A549 (cell line): ENCODE results near the gene ARHGAP28. TPM values are rescaled to one million over a fixed set of nuclear protein-coding genes. Genes with fewer than 3 reads are reported as not detected.
"Not testable (repeated sequence)": the region's sequence is repeated elsewhere in the genome, so short reads cannot be mapped to it uniquely, and the experiment has no call there.

Experiments
- ATAC-seq, 2 experiments: fragments of 200-7000 bp in 1 of 2; fragments of >200 bp in 1 of 2; cut with Nextera tagmentation in 1 of 2; cut with Tn5 transposase in 1 of 2; 3 replicates each; pipeline versions ENCODE4 v1.8.0 to v1.9.1; 2018 to 2020; ENCODE audit warnings: mild to moderate bottlenecking in 1 of 2, moderate library complexity in 1 of 2
- CTCF ChIA-PET: fragments of 300-600 bp; sonication (Branson Sonifier 250); formaldehyde crosslinking; extraction: SDS; loops from one replicate; lab custom pipeline; 2021; ENCODE audit warnings: antibody characterized with exemption, inconsistent platforms; lab: Yijun Ruan, JAX
- POLR2A ChIA-PET: fragments of 350-600 bp; formaldehyde crosslinking; extraction: SDS; loops from one replicate; lab custom pipeline; 2021; ENCODE audit warnings: antibody characterized with exemption, inconsistent platforms; lab: Yijun Ruan, JAX
- DNase-seq, 2 experiments: peaks; one replicate each; pipeline versions ENCODE4 v3.0.0 to v3.0.0-alpha.2; 2011 to 2016; ENCODE audit warnings: low read depth in 1 of 2, low spot score in 1 of 2
- FAIRE-seq: peaks from 2 replicates; lab custom pipeline; 2011; peaks lifted over from hg19 to GRCh38; lab: Jason Lieb, UNC
- H3K27ac ChIP-seq, 2 experiments: fragments of >200 bp; sonication (Bioruptor Twin); formaldehyde crosslinking; 3 replicates each; pipeline ENCODE4 v1.5.1; 2016 to 2017
- H3K4me1 ChIP-seq: fragments of >200 bp; sonication (Bioruptor Twin); formaldehyde crosslinking; 3 replicates; pipeline ENCODE4 v1.6.1; 2016
- H3K4me2 ChIP-seq: fragments of >200 bp; sonication (Bioruptor Twin); formaldehyde crosslinking; 3 replicates; pipeline ENCODE4 v1.6.1; 2016
- H3K4me3 ChIP-seq: fragments of >200 bp; sonication (Bioruptor Twin); formaldehyde crosslinking; 3 replicates; pipeline ENCODE4 v1.5.1; 2016
- H3K9me3 ChIP-seq: fragments of >200 bp; sonication (Bioruptor Twin); formaldehyde crosslinking; 3 replicates; pipeline ENCODE4 v1.6.1; 2016
- BHLHE40 ChIP-seq: IDR thresholded peaks from 2 replicates; pipeline ENCODE4 v1.6.1; 2012; ENCODE audit warnings: low read depth, low read length, inconsistent platforms
- CBX2 ChIP-seq: fragments of 200-600 bp; sonication (generic); IDR thresholded peaks from 2 replicates; pipeline ENCODE4 v1.6.1; 2016; ENCODE audit warnings: low read depth, mild to moderate bottlenecking, borderline replicate concordance
- EHMT2 ChIP-seq: fragments of 200-600 bp; sonication (generic); IDR thresholded peaks from 2 replicates; pipeline ENCODE4 v1.6.1; 2016; ENCODE audit warnings: antibody characterized with exemption, low read depth, mild to moderate bottlenecking, moderate library complexity
- ESRRA ChIP-seq: fragments of 150-350 bp; IDR thresholded peaks from 2 replicates; pipeline ENCODE4 v1.6.1; 2014; ENCODE audit warnings: mild to moderate bottlenecking, low read length, borderline replicate concordance
- FOSB ChIP-seq: fragments of 250-450 bp; sonication (Bioruptor Pico); IDR thresholded peaks from 2 replicates; pipeline ENCODE4 v1.5.0; 2020; ENCODE audit warnings: mild to moderate bottlenecking, moderate library complexity
- FOXS1 ChIP-seq: fragments of 250-450 bp; sonication (Bioruptor Pico); IDR thresholded peaks from 2 replicates; pipeline ENCODE4 v1.5.0; 2020; ENCODE audit warnings: mild to moderate bottlenecking, moderate library complexity
- GATA3 ChIP-seq: IDR thresholded peaks from 2 replicates; pipeline ENCODE4 v1.6.1; 2012; ENCODE audit warnings: borderline replicate concordance
- HDAC2 ChIP-seq: fragments of 200-600 bp; sonication (generic); IDR thresholded peaks from 2 replicates; pipeline ENCODE4 v1.6.1; 2016
- HOXB13 ChIP-seq: fragments of 250-450 bp; sonication (Bioruptor Pico); IDR thresholded peaks from 2 replicates; pipeline ENCODE4 v1.5.0; 2020; ENCODE audit warnings: low read depth, mild to moderate bottlenecking, moderate library complexity
- MAZ ChIP-seq: fragments of 150-350 bp; IDR thresholded peaks from 2 replicates; pipeline ENCODE4 v1.6.1; 2014; ENCODE audit warnings: antibody characterized with exemption, low read depth, low read length, borderline replicate concordance
- MYC ChIP-seq: IDR thresholded peaks from 2 replicates; pipeline ENCODE4 v1.6.1; 2012; ENCODE audit warnings: mild to moderate bottlenecking, inconsistent platforms, low read length, improper control_type of control experiment, borderline replicate concordance
- NFE2L2 ChIP-seq: fragments of 150-350 bp; conservative IDR thresholded peaks from 2 replicates; pipeline ENCODE4 v1.6.1; 2014; ENCODE audit warnings: low read length
- NR3C1 ChIP-seq: fragments of >200 bp; sonication (Bioruptor Twin); formaldehyde crosslinking; IDR thresholded peaks from 3 replicates; pipeline ENCODE4 v1.6.1; 2017
- POLR2AphosphoS2 ChIP-seq: conservative IDR thresholded peaks from 2 replicates; pipeline ENCODE4 v1.6.1; 2012; ENCODE audit warnings: low read length, improper control_type of control experiment, inconsistent platforms
- RCOR1 ChIP-seq: fragments of 150-350 bp; IDR thresholded peaks from 2 replicates; pipeline ENCODE4 v1.6.1; 2014; ENCODE audit warnings: antibody characterized with exemption, low read length, low read depth
- TP53 ChIP-seq: fragments of 250-450 bp; sonication (Bioruptor Pico); IDR thresholded peaks from 2 replicates; pipeline ENCODE4 v1.5.0; 2021; ENCODE audit warnings: mild to moderate bottlenecking, moderate library complexity
- ZC3H11A ChIP-seq: fragments of 450-650 bp; IDR thresholded peaks from 2 replicates; pipeline ENCODE4 v1.6.1; 2014; ENCODE audit warnings: antibody characterized with exemption, mild to moderate bottlenecking
- ZSCAN20 ChIP-seq: fragments of 250-450 bp; sonication (Bioruptor Pico); IDR thresholded peaks from 2 replicates; pipeline ENCODE4 v1.8.0; 2022; ENCODE audit warnings: mild to moderate bottlenecking, moderate library complexity
- WGBS: methylation state at CpG from one replicate; pipeline ENCODE4 v1.1.6; 2017; ENCODE audit errors: missing lambda C conversion rate; 5-methylcytosine and 5-hydroxymethylcytosine counted together
- polyA plus RNA-seq, 4 experiments: library from polyadenylated mRNA; depleted of rRNA in 3 of 4; stranded (reverse); fragments of >200 nt; fragmentation: RNase III in 1 of 4; extraction: RNeasy Plus Mini Kit Qiagen cat#74134 plus additional on column Dnase treatment in 1 of 4; gene quantifications; 2 replicates in 3 of 4; 3 replicates in 1 of 4; pipeline ENCODE4 v1.2.3, GENCODE V29; 2011 to 2017
- TF ChIP-seq, protein P1 (sequence below): fragments of 250-450 bp; sonication (Bioruptor Pico); IDR thresholded peaks from 2 replicates; pipeline ENCODE4 v1.5.0; 2020; ENCODE audit warnings: low read depth, mild to moderate bottlenecking, moderate library complexity
- TF ChIP-seq, protein P2 (sequence below): fragments of 250-450 bp; sonication (Bioruptor Pico); IDR thresholded peaks from 2 replicates; pipeline ENCODE4 v1.5.0; 2021; ENCODE audit warnings: mild to moderate bottlenecking, moderate library complexity, borderline replicate concordance
- TF ChIP-seq, protein P3 (sequence below): fragments of >200 bp; sonication (Bioruptor Twin); formaldehyde crosslinking; IDR thresholded peaks from 3 replicates; pipeline ENCODE4 v1.6.1; 2016
- TF ChIP-seq, protein P4 (sequence below): fragments of 200-600 bp; sonication (generic); IDR thresholded peaks from 2 replicates; pipeline ENCODE4 v1.6.1; 2016; ENCODE audit warnings: antibody characterized with exemption, mild to moderate bottlenecking, moderate library complexity
- TF ChIP-seq, protein P5 (sequence below): fragments of >200 bp; sonication (Bioruptor Twin); formaldehyde crosslinking; IDR thresholded peaks from 3 replicates; pipeline ENCODE4 v1.5.1; 2016

Gene ARHGAP28
- polyA plus RNA-seq, 2 of the 4 experiments (the other 2 are of a cell fraction) = 0.13 to 0.17 TPM

DNA sequence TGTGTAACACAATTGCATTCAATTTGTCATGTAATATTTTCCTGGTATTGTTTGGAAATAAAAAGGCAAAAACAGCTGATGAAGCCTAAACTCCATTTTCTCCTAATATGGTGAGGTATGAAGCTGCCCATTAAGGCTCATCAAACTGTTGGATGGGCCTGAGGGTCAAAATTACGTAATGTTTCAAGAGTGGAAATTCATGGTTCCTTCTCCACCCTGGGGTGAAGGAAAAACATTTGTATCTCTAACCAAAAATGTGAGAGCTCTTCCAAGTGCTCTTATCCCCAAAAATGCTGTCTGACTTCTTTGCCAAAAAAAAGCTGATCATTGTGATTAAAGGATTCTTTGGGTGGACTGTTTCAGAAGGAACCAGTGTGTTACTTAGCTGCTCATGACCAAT, 91.8 kb downstream of the ARHGAP28 start:
- Histone ChIP-seq H3K27ac (no peak overlapping the region), H3K4me3 (no peak overlapping the region), H3K4me2 (no peak overlapping the region), H3K9me3 (no peaks in the 10 kb centered on the region), H3K4me1 (no peaks in the 10 kb centered on the region)
- POLR2A ChIA-PET = no interaction called here
- WGBS = 0% methylated on average over 1 of the region's 1 CpG
- DNase-seq (no peak), ATAC-seq (no peak), FAIRE-seq (no peak)
- CTCF ChIA-PET = no interaction called here
- TF ChIP-seq EHMT2 (no peak), FOSB (CRISPR knock-in tag) (no peak), CBX2 (no peak), POLR2AphosphoS2 (no peak), HOXB13 (CRISPR knock-in tag) (no peak), MAZ (no peak), ESRRA (no peak), MYC (no peak), RCOR1 (no peak), NFE2L2 (no peak), HDAC2 (no peak), NR3C1 (no peak), FOXS1 (CRISPR knock-in tag) (no peak)
- TF ChIP-seq, protein P1, sequence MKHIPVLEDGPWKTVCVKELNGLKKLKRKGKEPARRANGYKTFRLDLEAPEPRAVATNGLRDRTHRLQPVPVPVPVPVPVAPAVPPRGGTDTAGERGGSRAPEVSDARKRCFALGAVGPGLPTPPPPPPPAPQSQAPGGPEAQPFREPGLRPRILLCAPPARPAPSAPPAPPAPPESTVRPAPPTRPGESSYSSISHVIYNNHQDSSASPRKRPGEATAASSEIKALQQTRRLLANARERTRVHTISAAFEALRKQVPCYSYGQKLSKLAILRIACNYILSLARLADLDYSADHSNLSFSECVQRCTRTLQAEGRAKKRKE (CRISPR knock-in tag) = no peak
- TF ChIP-seq, protein P2, sequence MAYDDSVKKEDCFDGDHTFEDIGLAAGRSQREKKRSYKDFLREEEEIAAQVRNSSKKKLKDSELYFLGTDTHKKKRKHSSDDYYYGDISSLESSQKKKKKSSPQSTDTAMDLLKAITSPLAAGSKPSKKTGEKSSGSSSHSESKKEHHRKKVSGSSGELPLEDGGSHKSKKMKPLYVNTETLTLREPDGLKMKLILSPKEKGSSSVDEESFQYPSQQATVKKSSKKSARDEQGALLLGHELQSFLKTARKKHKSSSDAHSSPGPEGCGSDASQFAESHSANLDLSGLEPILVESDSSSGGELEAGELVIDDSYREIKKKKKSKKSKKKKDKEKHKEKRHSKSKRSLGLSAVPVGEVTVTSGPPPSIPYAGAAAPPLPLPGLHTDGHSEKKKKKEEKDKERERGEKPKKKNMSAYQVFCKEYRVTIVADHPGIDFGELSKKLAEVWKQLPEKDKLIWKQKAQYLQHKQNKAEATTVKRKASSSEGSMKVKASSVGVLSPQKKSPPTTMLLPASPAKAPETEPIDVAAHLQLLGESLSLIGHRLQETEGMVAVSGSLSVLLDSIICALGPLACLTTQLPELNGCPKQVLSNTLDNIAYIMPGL (CRISPR knock-in tag) = no peak

DNA sequence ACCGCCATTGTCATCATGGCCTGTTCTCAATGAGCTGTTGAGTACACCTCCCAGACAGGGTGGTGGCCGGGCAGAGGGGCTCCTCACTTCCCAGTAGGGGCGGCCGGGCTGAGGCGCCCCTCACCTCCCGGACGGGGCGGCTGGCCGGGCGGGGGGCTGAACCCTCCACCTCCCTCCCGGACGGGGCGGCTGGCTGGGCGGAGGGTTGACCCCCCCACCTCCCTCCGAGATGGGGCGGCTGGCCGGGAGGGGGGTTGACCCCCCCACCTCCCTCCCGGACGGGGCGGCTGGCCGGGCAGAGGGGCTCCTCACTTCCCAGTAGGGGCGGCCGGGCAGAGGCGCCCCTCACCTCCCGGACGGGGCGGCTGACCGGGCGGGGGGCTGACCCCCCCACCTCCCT, 97.6 kb downstream of the ARHGAP28 start:
- FAIRE-seq, DNase-seq, H3K27ac ChIP-seq, H3K9me3 ChIP-seq, H3K4me2 ChIP-seq, H3K4me1 ChIP-seq, POLR2A ChIA-PET, H3K4me3 ChIP-seq, ATAC-seq, CTCF ChIA-PET: not testable (repeated sequence)
- WGBS = 25% methylated on average over 1 of the region's 29 CpGs

DNA sequence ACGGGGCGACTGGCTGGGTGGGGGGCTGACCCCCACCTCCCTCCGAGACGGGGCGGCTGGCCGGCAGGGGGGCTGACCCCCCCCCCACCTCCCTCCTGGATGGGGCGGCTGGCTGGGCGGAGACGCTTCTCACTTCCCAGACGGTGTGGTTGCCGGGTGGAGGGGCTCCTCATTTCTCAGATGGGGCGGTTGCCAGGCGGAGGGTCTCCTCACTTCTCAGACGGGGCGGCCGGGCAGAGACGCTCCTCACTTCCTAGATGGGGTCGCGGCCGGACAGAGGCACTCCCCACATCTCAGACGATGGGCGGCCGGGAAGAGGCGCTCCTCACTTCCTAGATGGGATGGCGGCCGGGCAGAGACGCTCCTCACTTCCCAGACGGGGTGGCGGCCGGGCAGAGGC, 98.0 kb downstream of the ARHGAP28 start:
- H3K4me1 ChIP-seq, H3K4me2 ChIP-seq, DNase-seq, CTCF ChIA-PET, H3K27ac ChIP-seq, ATAC-seq, FAIRE-seq, H3K9me3 ChIP-seq, H3K4me3 ChIP-seq, POLR2A ChIA-PET: not testable (repeated sequence)
- 0% methylated on average over 1 of the region's 30 CpGs for WGBS

DNA sequence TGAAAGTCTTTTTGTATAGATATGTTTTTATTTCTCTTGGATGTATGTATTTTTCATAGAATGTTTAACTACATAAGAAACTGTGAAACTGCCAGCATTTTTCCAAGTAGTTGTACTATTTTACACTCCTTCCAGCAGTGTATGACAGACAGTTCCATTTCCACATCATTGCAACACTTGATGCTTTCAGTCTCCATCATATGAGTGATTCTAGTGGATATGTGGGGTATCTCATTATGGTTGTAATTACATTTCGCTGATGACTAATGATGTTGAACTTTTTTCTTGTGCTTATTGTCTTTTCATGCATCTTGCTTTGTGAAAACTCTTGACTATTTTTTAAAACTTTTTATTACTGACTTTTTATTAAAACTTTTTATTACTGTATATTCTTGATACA, 101.4 kb downstream of the ARHGAP28 start:
- ChIA-PET POLR2A (no interaction called here), CTCF (no interaction called here)
- no peaks in the 10 kb centered on the region for H3K4me1 ChIP-seq
- no peak overlapping the region for H3K27ac ChIP-seq
- no peak overlapping the region for H3K4me2 ChIP-seq
- WGBS = 0% methylated on average over 1 of the region's 1 CpG
- H3K9me3 ChIP-seq = no peaks in the 10 kb centered on the region
- H3K4me3 ChIP-seq = no peak overlapping the region
- ATAC-seq (no peak), FAIRE-seq (no peak), DNase-seq (no peak)
- TF ChIP-seq, protein P3, sequence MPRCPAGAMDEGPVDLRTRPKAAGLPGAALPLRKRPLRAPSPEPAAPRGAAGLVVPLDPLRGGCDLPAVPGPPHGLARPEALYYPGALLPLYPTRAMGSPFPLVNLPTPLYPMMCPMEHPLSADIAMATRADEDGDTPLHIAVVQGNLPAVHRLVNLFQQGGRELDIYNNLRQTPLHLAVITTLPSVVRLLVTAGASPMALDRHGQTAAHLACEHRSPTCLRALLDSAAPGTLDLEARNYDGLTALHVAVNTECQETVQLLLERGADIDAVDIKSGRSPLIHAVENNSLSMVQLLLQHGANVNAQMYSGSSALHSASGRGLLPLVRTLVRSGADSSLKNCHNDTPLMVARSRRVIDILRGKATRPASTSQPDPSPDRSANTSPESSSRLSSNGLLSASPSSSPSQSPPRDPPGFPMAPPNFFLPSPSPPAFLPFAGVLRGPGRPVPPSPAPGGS = no peak
- TF ChIP-seq GATA3 = no peak
- TF ChIP-seq, protein P4, sequence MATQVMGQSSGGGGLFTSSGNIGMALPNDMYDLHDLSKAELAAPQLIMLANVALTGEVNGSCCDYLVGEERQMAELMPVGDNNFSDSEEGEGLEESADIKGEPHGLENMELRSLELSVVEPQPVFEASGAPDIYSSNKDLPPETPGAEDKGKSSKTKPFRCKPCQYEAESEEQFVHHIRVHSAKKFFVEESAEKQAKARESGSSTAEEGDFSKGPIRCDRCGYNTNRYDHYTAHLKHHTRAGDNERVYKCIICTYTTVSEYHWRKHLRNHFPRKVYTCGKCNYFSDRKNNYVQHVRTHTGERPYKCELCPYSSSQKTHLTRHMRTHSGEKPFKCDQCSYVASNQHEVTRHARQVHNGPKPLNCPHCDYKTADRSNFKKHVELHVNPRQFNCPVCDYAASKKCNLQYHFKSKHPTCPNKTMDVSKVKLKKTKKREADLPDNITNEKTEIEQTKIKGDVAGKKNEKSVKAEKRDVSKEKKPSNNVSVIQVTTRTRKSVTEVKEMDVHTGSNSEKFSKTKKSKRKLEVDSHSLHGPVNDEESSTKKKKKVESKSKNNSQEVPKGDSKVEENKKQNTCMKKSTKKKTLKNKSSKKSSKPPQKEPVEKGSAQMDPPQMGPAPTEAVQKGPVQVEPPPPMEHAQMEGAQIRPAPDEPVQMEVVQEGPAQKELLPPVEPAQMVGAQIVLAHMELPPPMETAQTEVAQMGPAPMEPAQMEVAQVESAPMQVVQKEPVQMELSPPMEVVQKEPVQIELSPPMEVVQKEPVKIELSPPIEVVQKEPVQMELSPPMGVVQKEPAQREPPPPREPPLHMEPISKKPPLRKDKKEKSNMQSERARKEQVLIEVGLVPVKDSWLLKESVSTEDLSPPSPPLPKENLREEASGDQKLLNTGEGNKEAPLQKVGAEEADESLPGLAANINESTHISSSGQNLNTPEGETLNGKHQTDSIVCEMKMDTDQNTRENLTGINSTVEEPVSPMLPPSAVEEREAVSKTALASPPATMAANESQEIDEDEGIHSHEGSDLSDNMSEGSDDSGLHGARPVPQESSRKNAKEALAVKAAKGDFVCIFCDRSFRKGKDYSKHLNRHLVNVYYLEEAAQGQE = no peak
- TF ChIP-seq ZC3H11A = no peak
- TF ChIP-seq, protein P5, sequence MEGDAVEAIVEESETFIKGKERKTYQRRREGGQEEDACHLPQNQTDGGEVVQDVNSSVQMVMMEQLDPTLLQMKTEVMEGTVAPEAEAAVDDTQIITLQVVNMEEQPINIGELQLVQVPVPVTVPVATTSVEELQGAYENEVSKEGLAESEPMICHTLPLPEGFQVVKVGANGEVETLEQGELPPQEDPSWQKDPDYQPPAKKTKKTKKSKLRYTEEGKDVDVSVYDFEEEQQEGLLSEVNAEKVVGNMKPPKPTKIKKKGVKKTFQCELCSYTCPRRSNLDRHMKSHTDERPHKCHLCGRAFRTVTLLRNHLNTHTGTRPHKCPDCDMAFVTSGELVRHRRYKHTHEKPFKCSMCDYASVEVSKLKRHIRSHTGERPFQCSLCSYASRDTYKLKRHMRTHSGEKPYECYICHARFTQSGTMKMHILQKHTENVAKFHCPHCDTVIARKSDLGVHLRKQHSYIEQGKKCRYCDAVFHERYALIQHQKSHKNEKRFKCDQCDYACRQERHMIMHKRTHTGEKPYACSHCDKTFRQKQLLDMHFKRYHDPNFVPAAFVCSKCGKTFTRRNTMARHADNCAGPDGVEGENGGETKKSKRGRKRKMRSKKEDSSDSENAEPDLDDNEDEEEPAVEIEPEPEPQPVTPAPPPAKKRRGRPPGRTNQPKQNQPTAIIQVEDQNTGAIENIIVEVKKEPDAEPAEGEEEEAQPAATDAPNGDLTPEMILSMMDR = no peak
- TF ChIP-seq ZSCAN20 (CRISPR knock-in tag) = no peak
- no peak for TF ChIP-seq BHLHE40
- TF ChIP-seq POLR2AphosphoS2 = no peak
- TF ChIP-seq TP53 (CRISPR knock-in tag) = no peak
